22Rv1 (cell line): ENCODE results near the gene TGFBI.

Experiments
- H3K27ac ChIP-seq: fragments of 450-650 bp; 2 replicates; pipeline ENCODE4 v1.5.1; 2017
- ZFX ChIP-seq: fragments of 450-650 bp; IDR thresholded peaks from 2 replicates; pipeline ENCODE4 v1.6.1; 2017; ENCODE audit warnings: antibody characterized with exemption, borderline replicate concordance
- TF ChIP-seq, protein P1 (sequence below): fragments of 450-650 bp; IDR thresholded peaks from 2 replicates; pipeline ENCODE4 v1.5.1; 2017; ENCODE audit warnings: mild to moderate bottlenecking

TGFBI gene

DNA sequence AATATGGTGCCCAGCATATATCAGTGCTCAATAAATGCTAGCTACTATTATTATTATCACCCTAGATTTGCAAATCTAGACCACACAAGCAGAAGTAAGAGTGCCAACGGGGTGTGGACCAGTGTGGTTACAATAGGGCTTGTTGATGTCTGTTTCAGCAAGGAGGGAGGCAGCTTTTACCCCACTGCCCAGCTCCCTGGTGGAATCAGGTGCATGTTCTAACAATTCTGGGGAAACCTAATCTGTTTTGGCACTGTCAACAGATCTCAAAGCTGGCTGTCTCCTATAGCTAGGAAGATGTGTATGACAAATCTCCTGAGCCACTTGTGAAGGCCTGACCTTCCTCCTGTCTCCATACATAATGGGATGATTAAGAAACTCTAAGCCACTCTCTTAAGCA is 5.7 kb downstream of the TGFBI start:
- TF ChIP-seq, protein P1, sequence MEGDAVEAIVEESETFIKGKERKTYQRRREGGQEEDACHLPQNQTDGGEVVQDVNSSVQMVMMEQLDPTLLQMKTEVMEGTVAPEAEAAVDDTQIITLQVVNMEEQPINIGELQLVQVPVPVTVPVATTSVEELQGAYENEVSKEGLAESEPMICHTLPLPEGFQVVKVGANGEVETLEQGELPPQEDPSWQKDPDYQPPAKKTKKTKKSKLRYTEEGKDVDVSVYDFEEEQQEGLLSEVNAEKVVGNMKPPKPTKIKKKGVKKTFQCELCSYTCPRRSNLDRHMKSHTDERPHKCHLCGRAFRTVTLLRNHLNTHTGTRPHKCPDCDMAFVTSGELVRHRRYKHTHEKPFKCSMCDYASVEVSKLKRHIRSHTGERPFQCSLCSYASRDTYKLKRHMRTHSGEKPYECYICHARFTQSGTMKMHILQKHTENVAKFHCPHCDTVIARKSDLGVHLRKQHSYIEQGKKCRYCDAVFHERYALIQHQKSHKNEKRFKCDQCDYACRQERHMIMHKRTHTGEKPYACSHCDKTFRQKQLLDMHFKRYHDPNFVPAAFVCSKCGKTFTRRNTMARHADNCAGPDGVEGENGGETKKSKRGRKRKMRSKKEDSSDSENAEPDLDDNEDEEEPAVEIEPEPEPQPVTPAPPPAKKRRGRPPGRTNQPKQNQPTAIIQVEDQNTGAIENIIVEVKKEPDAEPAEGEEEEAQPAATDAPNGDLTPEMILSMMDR, result no peak
- TF ChIP-seq ZFX, result no peak
- H3K27ac ChIP-seq, result no peak overlapping the region

DNA sequence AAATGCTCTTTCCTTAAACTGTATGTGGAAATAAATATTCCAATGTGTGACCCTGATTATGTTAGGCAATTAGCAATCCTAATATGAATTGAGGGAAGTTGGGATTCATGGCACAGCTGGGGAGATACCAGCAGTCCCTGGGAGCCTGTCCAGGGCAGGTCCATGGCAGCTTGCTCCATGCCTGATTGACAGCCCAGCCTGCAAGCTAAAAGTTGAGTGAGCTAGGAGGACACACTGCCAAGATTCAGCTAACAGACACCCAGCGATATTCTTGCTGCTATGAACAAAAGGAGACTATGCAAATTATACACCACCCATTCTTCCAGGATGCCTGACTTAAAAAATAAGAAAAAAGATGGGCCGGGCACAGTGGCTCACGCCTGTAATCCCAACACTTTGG is 6.2 kb downstream of the TGFBI start:
- TF ChIP-seq, protein P1, result no peak
- TF ChIP-seq ZFX, result no peak
- no peak overlapping the region for H3K27ac ChIP-seq

DNA sequence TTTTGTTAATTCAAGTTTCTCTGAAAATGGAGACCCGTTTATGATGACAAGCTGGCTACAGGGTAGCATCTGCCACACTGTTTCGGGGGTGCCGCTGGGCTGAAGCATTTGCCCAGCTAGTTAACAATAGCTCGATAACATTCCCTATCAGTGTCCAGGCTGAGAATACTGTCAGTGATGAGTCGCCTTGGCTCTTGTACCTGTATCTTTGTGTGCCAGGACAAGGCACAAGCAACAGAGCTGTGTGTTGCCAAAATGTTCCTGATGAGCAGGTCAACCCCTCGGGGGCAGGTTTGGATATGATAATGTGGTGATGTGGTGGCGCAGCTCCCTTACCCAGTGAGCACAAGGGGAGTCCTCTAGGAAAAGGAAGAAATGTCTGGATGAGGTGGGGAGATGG is 7.0 kb downstream of the TGFBI start:
- TF ChIP-seq, protein P1, result no peak
- TF ChIP-seq ZFX, result no peak
- no peak overlapping the region for H3K27ac ChIP-seq

DNA sequence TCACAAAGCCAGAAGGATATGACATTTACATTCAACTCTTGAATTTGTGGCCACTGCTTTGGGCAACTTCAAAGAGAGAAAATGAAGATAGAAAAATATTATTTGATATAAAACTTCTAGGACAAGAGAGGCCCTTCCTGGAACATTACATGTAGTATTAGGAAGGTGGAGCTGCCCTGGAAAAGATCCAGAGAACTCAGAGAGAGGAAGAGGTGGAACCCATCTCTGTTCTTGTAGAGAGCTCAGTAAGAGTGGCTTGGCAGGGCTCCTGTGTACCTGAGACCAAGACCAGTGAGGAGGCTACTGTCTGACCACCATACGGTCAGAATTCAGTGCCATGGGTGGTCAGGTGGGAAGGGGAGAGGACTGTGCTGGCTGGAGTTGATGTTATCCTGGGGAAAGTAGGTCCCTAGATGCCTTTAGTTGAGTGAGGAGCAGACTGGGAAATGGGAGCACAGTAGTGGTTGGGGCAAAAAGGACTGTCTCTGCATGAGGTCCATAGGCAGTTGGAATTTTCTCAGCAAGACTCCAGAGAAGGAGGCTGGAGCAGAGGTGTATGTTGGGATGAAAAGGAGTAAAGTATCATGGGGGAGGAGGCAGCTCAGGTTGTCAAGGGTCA is 7.6 kb downstream of the TGFBI start:
- TF ChIP-seq ZFX, result no peak
- TF ChIP-seq, protein P1, result no peak
- H3K27ac ChIP-seq, result no peak overlapping the region

DNA sequence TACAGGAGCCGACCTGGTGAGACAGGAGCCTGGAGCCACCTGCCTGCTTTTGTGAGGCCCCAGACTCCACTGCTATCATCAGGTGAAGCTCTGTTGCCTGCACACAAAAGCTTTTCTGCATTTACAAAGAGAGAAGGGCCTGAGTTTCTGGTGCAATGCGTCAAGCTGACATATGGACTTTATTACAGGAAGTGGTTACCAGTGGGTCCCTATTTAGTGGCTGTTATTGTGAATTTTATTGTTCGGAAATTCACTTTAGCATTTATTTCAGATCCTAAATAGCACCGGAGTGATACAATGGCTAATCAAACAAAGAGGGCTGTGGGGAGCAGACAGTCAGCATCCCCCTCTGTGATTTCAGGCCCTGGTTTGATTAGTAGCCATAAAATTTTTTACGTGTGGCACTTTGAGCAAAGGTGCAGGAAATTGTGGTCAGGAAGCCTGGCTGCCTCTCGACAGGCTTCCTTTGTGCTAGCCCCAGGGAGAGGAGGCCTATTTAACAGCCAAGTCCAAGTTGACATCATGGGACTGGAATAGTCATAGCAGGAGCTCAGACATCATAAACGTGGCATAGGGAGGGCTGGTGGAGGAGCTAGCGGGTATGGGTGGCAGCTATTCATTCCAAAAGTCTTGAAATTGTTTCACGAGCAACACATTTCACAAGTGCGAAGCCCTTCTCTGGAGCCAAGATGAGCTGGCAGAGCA is 8.4 kb downstream of the TGFBI start:
- TF ChIP-seq, protein P1, result no peak
- no peak for TF ChIP-seq ZFX
- no peak overlapping the region for H3K27ac ChIP-seq

DNA sequence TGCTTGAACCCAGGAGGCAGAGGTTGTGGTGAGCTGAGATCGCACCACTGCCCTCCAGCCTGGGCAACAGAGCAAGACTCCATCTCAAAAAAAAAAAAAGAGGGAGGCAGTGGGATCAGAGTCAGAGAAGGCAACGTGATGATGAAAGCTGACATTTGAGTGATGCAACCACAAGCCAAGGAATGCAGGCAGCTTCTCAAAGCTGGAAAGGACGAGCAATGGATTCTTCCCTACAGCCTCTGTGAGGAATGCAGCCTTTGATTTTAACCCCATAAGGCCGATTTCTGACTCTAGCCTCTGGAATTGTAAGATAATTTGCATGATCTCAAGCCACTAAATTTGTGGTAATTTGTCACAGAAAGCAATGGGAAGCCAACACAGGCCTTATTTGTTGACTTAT is 9.8 kb downstream of the TGFBI start:
- no peak overlapping the region for H3K27ac ChIP-seq
- TF ChIP-seq ZFX, result no peak
- TF ChIP-seq, protein P1, result no peak

DNA sequence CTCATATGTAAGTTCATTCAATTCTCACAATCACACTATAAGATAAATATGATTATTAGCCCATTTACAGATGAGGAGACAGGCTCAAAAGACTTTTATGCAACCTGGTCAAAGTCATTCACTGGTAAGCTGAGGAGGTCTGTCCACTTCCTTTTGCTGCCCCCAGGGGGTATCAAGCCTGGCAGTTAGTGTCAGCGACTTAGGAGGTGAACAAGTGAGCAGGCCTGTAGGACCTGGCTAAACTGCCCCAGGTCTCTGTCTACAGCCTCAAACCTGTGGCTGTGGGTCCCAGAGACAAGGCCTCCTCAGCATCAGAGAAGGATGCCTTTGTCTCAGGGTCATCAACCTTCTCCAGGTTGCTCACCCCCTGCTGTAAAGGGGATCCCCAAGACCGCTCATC is 10.4 kb downstream of the TGFBI start:
- no peak overlapping the region for H3K27ac ChIP-seq
- TF ChIP-seq, protein P1, result no peak
- TF ChIP-seq ZFX, result no peak
